Mesothelial cell of epicardium (in vitro differentiated cells): ENCODE data around the gene RASEF. TPM values are rescaled to one million over a fixed set of nuclear protein-coding genes. Genes with fewer than 3 reads are reported as not detected.

ENCODE experiments used
- DNase-seq, 2 experiments: peaks; one replicate each; pipeline ENCODE4 v3.0.0; 2021; ENCODE audit warnings: low spot score in 2 of 2; ENCODE audit not compliant: unreplicated experiment in 2 of 2
- H3K27ac Mint-ChIP-seq: 2 replicates; pipeline ENCODE4 v1.8.0; 2021; ENCODE audit warnings: mixed read lengths
- H3K27me3 Mint-ChIP-seq: 2 replicates; pipeline ENCODE4 v1.8.0; 2021; ENCODE audit warnings: low read depth, mixed read lengths
- H3K36me3 Mint-ChIP-seq: 2 replicates; pipeline ENCODE4 v1.8.0; 2021; ENCODE audit warnings: mixed read lengths
- H3K4me1 Mint-ChIP-seq: 2 replicates; pipeline ENCODE4 v1.8.0; 2021; ENCODE audit warnings: mixed read lengths
- H3K4me3 Mint-ChIP-seq: 2 replicates; pipeline ENCODE4 v1.8.0; 2021; ENCODE audit warnings: mild to moderate bottlenecking, moderate library complexity, mixed read lengths
- H3K9me3 Mint-ChIP-seq: 2 replicates; pipeline ENCODE4 v1.8.0; 2021; ENCODE audit warnings: mixed read lengths
- total RNA-seq: library from RNA; stranded (reverse); gene quantifications from 3 replicates; pipeline ENCODE4 v1.2.1, GENCODE V29; 2021
- TF ChIP-seq, protein P1 (sequence below): fragments of 200-600 bp; sonication (generic); IDR thresholded peaks from one replicate; pipeline ENCODE4 v1.5.0; 2021; ENCODE audit warnings: antibody characterized with exemption; ENCODE audit not compliant: unreplicated experiment

RASEF gene
- 3.7 to 4.1 TPM (median 4.0 TPM) in 3 replicates for total RNA-seq

DNA sequence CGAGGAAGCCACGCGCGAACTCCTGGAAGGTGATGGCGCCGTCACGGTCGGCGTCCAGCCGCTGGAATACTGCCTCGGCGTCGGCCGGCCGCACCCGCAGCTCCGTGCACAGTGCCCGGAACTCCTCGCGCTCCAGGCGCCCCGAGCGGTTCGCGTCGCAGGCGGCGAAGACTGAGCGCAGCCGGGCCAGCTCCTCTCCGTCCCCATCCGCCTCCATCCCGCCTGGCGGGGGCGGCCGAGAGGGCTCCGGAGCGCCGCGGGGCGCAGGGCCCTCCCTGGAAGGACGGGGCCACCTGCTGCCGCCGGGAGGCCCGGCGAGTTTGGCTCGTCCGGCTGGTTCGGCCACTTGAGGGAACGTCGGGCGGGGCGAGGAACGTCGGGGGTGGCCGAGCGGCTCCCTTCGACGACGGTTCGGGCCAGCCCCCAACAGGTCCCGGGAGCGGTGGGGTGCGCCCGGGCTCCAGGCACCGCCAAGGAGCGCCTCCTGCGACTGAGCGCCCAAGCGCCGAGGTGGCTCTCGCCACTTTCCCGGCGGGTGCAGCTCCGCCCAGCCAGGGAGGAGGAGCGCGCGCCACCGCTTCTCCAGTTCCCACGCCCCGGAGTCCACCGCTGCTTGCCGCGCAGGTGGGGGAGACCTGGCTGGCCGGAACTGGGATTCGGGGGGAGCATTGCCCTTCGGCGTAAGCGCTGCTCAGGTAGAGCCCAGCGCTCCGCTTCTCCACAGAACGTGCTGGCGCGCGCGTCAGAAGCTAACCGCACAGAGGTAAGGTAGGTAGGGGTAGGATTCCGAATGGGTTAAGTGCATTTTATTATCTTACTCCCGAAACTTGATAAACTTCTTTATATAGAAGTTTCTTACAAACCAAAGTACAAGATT, at the start of gene RASEF:
RASEF (minus strand) TSS at position 492 of the 877 bp plus-strand sequence; CDS start at position 217, 275 bp downstream.
- Mint-ChIP-seq H3K4me3 (peak within 1 kb of the TSS; percentile 84), H3K27me3 (peaks cover 55% of the 10 kb centered on the region), H3K36me3 (no peaks in the 10 kb centered on the region), H3K27ac (peak within 1 kb of the TSS; percentile 75), H3K9me3 (peaks cover 4% of the 10 kb centered on the region), H3K4me1 (peaks cover 40% of the 10 kb centered on the region)
- TF ChIP-seq, protein P1, sequence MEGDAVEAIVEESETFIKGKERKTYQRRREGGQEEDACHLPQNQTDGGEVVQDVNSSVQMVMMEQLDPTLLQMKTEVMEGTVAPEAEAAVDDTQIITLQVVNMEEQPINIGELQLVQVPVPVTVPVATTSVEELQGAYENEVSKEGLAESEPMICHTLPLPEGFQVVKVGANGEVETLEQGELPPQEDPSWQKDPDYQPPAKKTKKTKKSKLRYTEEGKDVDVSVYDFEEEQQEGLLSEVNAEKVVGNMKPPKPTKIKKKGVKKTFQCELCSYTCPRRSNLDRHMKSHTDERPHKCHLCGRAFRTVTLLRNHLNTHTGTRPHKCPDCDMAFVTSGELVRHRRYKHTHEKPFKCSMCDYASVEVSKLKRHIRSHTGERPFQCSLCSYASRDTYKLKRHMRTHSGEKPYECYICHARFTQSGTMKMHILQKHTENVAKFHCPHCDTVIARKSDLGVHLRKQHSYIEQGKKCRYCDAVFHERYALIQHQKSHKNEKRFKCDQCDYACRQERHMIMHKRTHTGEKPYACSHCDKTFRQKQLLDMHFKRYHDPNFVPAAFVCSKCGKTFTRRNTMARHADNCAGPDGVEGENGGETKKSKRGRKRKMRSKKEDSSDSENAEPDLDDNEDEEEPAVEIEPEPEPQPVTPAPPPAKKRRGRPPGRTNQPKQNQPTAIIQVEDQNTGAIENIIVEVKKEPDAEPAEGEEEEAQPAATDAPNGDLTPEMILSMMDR: no peak
- DNase-seq: peak; percentile 31 to 70

DNA sequence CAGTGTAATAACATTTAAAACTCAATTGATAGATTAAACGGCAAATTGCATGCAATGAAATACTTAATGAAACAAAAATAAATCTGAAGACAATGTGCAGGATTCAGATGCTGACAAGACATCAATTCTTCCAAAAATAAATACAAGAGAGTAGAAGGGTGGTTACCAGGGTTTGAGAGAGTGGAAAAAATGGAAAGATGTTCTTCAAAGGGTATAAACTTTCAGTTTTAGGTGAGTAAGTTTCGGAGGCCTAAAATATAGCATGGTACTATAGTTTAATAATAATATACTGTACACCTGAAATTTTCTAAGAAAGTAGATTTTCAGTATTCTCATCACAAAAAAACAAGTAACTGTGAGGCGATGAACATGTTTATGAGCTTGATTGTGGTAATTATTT, 48.2 kb upstream of the RASEF start:
- DNase-seq: no peak
- no peaks in the 10 kb centered on the region for H3K4me1 Mint-ChIP-seq
- H3K4me3 Mint-ChIP-seq: no peak overlapping the region
- TF ChIP-seq, protein P1: no peak
- peaks cover 5% of the 10 kb centered on the region for H3K36me3 Mint-ChIP-seq
- peaks cover 23% of the 10 kb centered on the region for H3K9me3 Mint-ChIP-seq
- H3K27me3 Mint-ChIP-seq: peaks cover 9% of the 10 kb centered on the region
- H3K27ac Mint-ChIP-seq: no peak overlapping the region

DNA sequence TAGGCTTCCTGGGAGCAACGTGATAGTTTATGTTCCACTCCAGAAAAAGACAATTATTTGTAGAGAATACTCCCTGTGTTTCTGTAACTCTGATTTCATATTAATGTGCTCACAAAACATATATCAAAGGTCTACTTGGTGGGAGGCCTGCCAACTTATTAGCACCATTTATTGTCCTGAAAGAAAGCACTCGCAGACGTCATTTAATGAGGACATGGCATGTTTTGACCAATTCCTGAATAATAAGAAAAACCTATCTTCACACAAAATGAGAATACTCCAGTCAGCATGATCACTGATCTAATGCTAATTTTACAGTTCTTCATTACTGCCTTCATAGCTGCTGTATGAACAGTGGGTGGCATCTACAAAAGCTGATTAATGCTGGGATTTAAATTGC, 46.4 kb upstream of the RASEF start:
- H3K36me3 Mint-ChIP-seq: peaks cover 4% of the 10 kb centered on the region
- peaks cover 13% of the 10 kb centered on the region for H3K9me3 Mint-ChIP-seq
- no peak for DNase-seq
- no peak overlapping the region for H3K4me3 Mint-ChIP-seq
- H3K4me1 Mint-ChIP-seq: no peaks in the 10 kb centered on the region
- TF ChIP-seq, protein P1: no peak
- peaks cover 11% of the 10 kb centered on the region for H3K27me3 Mint-ChIP-seq
- no peak overlapping the region for H3K27ac Mint-ChIP-seq

DNA sequence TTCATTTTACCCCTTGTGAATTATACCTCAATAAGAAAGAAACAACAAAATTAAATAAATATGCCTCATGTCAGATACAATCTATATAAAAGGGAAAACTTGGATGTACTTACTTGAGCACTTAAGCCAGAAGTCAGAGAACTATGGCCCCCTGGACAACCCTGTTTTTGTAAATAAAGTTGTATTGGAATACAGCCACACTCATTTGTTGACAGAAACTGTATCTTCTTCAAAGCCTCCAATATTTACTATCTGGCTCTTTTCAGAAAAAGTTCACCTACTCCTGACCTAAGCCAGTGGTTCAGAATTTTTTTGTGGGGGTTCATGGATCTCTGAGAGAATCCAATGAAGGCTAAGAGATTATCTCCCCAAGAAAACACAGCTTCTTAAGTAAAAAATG, 45.3 kb upstream of the RASEF start:
- H3K36me3 Mint-ChIP-seq: no peaks in the 10 kb centered on the region
- H3K4me3 Mint-ChIP-seq: no peak overlapping the region
- no peak for DNase-seq
- H3K9me3 Mint-ChIP-seq: peaks cover 2% of the 10 kb centered on the region
- H3K4me1 Mint-ChIP-seq: no peaks in the 10 kb centered on the region
- no peak overlapping the region for H3K27ac Mint-ChIP-seq
- H3K27me3 Mint-ChIP-seq: peaks cover 12% of the 10 kb centered on the region
- TF ChIP-seq, protein P1: no peak

DNA sequence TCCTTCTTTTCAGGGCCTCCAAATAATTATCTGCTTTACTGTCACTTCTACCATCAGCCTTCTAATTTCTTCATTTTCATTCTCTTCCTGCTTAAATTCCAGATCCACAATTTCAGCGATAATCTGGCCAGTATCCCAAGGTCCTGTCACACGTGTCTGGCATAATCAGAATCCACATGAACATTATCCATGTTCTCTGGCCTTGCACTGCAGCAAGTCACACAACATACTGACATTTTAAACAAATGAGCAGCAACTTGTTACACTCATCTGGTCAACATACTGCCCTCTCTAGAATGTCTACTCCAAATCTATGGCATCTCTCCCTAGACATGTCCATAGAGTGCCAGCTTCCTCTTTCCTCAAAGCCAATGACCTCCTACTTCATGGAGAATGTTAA, 43.8 kb upstream of the RASEF start:
- H3K36me3 Mint-ChIP-seq: no peaks in the 10 kb centered on the region
- TF ChIP-seq, protein P1: no peak
- no peak overlapping the region for H3K27ac Mint-ChIP-seq
- DNase-seq: no peak
- no peaks in the 10 kb centered on the region for H3K4me1 Mint-ChIP-seq
- no peak overlapping the region for H3K4me3 Mint-ChIP-seq
- H3K9me3 Mint-ChIP-seq: no peaks in the 10 kb centered on the region
- peaks cover 19% of the 10 kb centered on the region for H3K27me3 Mint-ChIP-seq
